WI38 (cell line): Measurements from ENCODE around the gene STEEP1.

ENCODE experiments used
- H3K4me3 ChIP-seq: 2 replicates; pipeline ENCODE4 v1.5.1; 2011; ENCODE audit warnings: low read depth, mild to moderate bottlenecking, control low read depth, low read length
- TF ChIP-seq, protein P1 (sequence below): IDR thresholded peaks from 2 replicates; pipeline ENCODE4 v1.5.1; 2012; ENCODE audit warnings: low read depth, mild to moderate bottlenecking, control low read depth, low read length

STEEP1 gene

DNA sequence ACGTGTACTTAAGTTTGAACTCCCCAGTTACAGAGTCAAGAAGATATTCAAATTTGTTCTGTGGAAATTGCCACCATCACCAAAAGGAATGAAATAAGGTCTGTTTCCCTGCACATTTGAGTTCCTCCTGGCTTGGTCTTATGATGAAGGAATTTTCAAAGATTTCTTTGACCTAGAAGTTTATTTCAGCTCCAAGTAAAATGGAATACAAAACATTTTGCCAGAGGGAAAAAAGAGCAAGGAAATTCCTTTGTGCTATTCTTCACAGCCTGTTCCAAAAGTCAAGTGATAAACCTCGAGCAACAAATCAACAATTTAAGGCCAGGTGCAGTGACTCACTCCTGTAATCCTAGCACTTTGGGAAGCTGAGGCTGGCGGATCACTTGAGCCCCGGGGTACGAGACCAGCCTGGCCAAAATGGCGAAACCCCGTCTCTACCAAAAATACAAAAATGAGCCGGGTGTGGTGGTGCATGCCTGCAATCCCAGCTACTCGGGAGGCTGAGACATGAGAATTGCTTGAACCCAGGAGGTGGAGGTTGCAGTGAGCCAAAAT lies 37.6 kb upstream of the STEEP1 start:
- TF ChIP-seq, protein P1, sequence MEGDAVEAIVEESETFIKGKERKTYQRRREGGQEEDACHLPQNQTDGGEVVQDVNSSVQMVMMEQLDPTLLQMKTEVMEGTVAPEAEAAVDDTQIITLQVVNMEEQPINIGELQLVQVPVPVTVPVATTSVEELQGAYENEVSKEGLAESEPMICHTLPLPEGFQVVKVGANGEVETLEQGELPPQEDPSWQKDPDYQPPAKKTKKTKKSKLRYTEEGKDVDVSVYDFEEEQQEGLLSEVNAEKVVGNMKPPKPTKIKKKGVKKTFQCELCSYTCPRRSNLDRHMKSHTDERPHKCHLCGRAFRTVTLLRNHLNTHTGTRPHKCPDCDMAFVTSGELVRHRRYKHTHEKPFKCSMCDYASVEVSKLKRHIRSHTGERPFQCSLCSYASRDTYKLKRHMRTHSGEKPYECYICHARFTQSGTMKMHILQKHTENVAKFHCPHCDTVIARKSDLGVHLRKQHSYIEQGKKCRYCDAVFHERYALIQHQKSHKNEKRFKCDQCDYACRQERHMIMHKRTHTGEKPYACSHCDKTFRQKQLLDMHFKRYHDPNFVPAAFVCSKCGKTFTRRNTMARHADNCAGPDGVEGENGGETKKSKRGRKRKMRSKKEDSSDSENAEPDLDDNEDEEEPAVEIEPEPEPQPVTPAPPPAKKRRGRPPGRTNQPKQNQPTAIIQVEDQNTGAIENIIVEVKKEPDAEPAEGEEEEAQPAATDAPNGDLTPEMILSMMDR = no peak
- H3K4me3 ChIP-seq = no peak overlapping the region

DNA sequence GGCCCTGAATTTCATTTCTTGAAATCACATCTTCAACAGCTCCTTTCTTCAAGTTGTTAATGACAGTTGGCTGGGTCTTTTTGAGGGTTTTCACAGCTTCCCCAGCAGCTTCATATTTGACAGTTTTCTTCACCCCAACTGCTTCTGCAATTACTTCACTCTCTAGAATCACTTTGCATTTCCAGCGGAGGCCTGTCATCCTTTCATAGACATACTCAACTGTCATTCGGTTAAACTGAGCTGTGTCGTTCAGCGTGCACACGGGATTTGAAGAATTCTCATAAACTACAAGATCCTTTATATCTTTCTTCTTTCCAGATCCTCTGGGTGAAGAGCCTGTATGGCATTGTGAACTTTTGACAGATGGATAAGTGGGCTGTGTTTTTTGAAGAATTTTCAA lies 24.6 kb upstream of the STEEP1 start:
- TF ChIP-seq, protein P1 = no peak
- H3K4me3 ChIP-seq = no peak overlapping the region

DNA sequence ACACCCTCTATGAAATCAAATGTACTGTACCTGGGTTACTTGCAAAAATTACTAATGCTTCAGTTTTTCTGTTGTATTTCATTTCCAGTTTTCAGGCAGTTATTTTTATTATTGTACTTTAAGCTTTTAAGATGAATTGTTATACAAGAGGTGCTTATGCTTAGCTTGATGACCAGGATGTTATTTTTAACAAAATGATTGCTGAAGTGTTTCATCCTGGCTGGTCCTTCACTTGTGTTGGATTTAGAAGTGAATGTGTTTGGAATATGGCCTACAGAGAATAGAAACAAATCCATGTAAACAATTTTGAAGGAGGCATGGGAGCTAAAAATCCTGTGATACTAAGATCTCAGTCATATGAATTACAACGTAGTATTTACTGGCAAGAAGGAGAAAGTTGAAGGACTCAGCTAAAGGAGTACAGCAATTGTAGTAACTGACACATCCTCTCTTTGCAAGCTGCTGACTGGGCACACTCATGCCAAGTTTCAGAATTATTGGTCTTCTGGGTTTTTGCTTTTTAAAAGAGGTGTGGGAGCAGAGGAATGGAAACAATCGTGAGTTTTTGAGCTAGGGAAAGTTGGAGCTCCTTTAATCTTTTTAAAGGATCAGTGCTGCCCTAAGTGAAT lies 18.3 kb upstream of the STEEP1 start:
- TF ChIP-seq, protein P1 = no peak
- no peak overlapping the region for H3K4me3 ChIP-seq

DNA sequence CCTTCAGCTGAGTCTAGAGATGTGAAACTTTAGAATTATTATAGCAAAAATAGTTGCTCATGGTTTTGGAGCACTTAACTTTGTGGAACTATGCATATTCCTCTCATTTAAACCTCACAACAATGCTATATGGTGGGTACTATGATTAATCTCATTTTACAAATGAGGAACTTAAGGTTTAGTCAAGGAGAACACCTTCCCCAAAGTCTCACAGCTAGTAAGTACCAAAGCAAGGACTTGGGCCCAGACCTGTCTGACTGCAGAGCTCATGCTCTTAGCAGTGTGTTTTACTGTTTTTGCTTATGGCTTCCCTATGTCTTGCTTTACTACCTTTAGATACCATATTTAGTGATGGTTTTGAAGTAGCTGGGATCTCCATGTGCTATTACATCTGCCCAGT lies 14.2 kb upstream of the STEEP1 start:
- TF ChIP-seq, protein P1 = no peak
- no peak overlapping the region for H3K4me3 ChIP-seq

DNA sequence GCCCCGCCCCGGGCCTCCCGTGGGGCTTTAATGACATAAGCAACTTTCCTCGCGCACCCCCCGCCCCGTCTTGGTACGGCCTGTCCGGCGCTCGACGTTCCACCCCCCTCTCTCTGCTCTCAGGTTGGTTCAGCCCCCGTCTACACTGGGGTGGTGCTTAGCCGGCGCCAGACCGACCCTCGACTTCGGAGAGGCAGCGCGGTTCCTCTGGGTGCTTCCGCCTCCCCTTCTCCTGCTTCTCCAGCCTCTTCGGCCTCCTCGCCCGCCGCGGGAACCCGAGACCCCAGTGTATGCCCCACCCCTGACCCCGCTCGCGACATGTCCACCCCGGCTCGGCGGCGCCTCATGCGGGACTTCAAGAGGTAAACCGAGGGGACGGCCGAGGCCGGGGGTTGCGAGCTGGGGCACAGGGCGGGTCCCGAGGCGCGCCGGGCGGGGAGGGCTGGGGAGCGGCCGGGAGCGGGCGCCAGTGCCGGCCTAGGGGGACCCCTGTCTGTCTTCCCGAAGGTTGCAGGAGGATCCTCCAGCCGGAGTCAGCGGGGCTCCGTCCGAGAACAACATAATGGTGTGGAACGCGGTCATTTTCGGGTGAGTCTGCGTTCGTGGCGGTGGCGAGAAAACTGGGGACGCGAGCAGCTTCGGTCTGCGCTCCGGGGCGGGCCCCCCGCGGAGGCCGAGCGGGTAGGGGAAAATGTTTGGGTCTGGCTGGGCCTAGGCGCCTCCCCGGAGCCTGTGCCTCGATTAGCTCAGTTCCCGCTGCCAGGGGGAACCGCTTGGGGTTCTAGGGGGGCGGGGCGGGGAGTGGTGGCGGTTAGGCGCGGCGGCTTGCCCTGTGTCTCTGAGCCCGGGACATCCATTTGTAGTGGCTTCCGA lies 9.4 kb upstream of the STEEP1 start, which contains the start of gene UBE2A:
UBE2A (plus strand) TSS at position 170 of the 873 bp plus-strand sequence; CDS start at position 319, 149 bp downstream.
- peak within 1 kb of the TSS; percentile 71 for H3K4me3 ChIP-seq
- TF ChIP-seq, protein P1 = no peak

DNA sequence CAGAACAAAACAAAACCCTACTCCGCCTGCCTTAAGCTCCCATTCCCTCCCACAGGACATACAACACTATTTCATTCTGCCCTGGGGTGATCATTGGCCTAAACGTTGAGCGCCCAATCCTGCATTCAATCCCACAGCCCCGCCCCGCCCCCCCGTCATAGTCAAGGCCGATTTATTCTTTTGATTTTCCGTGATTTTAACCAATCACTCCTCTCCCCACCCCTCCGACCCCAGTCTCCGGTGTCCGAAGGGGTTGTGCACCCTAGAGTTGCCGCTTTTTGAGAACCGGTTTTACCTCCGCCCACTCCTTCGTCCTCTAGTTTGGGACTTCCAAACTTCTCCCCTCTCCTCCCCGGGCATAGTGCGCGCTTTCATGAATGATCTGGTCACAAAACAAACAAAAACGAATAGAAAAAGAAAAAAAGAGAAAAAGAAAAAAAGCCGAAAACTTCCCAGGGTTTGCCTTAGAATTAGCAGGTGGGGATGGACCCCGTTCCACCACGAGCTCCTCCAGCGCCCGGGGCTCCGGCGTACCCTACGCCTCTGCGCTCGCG lies 8.7 kb upstream of the STEEP1 start:
- H3K4me3 ChIP-seq = peak overlapping the region; percentile 71
- TF ChIP-seq, protein P1 = no peak

DNA sequence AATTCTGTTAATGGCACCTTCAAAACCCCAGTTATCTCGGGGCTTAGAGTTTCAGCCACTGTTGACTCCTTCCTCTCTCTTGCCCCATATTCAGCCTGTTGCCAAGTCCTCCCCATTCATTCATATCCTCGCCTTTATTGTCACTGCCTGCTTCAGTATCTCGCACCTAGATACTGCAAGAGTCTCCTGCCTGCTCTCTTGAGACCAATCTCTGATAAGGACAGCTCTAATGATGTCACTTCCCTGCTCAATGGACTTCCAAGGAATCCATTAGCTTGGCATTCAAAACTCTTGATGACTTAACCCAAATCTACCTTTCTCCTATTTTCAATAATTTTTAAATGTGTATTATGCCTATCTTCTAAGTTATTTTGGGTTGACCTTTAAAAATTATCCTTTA lies 8.0 kb upstream of the STEEP1 start:
- TF ChIP-seq, protein P1 = no peak
- peak overlapping the region; percentile 71 for H3K4me3 ChIP-seq
